ENCODE results near the gene IFT25.

Gene IFT25

GRCh38 chr1:53954128-53954527 is 8.6 kb upstream of the IFT25 start:
- TF ChIP-seq USF1 (IDR thresholded peaks at IDR 0.05) (no peak), EP300 (IDR thresholded peaks at IDR 0.05; ENCODE audit: borderline replicate concordance) (no peak), NFIC (IDR thresholded peaks at IDR 0.05) (no peak), EGR1 (IDR thresholded peaks at IDR 0.05) (no peak), TEAD4 (IDR thresholded peaks at IDR 0.05) (no peak)

- TF ChIP-seq EGR1 (IDR thresholded peaks at IDR 0.05) (no peak), USF1 (IDR thresholded peaks at IDR 0.05) (no peak), TCF12 (IDR thresholded peaks at IDR 0.05; ENCODE audit: low read depth) (no peak), CREB1 (IDR thresholded peaks at IDR 0.05; ENCODE audit: low read depth) (no peak), REST (IDR thresholded peaks at IDR 0.05; ENCODE audit: low read depth) (no peak), MAX (IDR thresholded peaks at IDR 0.05) (no peak), FOXM1 (IDR thresholded peaks at IDR 0.05; ENCODE audit: borderline replicate concordance, low read depth) (no peak)
Observed at GRCh38 chr1:53951697-53952096, 6.2 kb upstream of the IFT25 start.

- TF ChIP-seq RAD21 (IDR thresholded peaks at IDR 0.05; ENCODE audit: low read depth) = peak; percentile 51
- TF ChIP-seq TEAD4 (IDR thresholded peaks at IDR 0.05) = peak; percentile 26; the same call in 1 of the 2 replicates
- TF ChIP-seq TAF1 (IDR thresholded peaks at IDR 0.05; ENCODE audit: low read depth) = no peak
- no peak for TF ChIP-seq EP300 (IDR thresholded peaks at IDR 0.05; ENCODE audit: borderline replicate concordance)
Observed at GRCh38 chr1:53949023-53949990, 3.8 kb upstream of the IFT25 start.

- TF ChIP-seq TEAD4 (IDR thresholded peaks at IDR 0.05) (no peak), CREB1 (IDR thresholded peaks at IDR 0.05; ENCODE audit: low read depth) (no peak), FOXM1 (IDR thresholded peaks at IDR 0.05; ENCODE audit: borderline replicate concordance, low read depth) (no peak), YY1 (IDR thresholded peaks at IDR 0.05; ENCODE audit: low read depth) (no peak), ZBTB7A (IDR thresholded peaks at IDR 0.05; ENCODE audit: low read depth) (no peak), CEBPB (IDR thresholded peaks at IDR 0.05) (no peak), EGR1 (IDR thresholded peaks at IDR 0.05) (no peak), EP300 (IDR thresholded peaks at IDR 0.05; ENCODE audit: borderline replicate concordance) (no peak), USF1 (IDR thresholded peaks at IDR 0.05) (no peak), TCF12 (IDR thresholded peaks at IDR 0.05; ENCODE audit: low read depth) (no peak), MAX (IDR thresholded peaks at IDR 0.05) (no peak), NFIC (IDR thresholded peaks at IDR 0.05) (no peak), RAD21 (IDR thresholded peaks at IDR 0.05; ENCODE audit: low read depth) (no peak), TAF1 (IDR thresholded peaks at IDR 0.05; ENCODE audit: low read depth) (no peak), REST (IDR thresholded peaks at IDR 0.05; ENCODE audit: low read depth) (no peak)
Observed at GRCh38 chr1:53948291-53948690, 2.8 kb upstream of the IFT25 start.

GRCh38 chr1:53947172-53947907 is 1.8 kb upstream of the IFT25 start:
- TF ChIP-seq TCF12 (IDR thresholded peaks at IDR 0.05; ENCODE audit: low read depth) (no peak), YY1 (IDR thresholded peaks at IDR 0.05; ENCODE audit: low read depth) (no peak), TEAD4 (IDR thresholded peaks at IDR 0.05) (no peak), EGR1 (IDR thresholded peaks at IDR 0.05) (no peak), TAF1 (IDR thresholded peaks at IDR 0.05; ENCODE audit: low read depth) (no peak), USF1 (IDR thresholded peaks at IDR 0.05) (no peak), CEBPB (IDR thresholded peaks at IDR 0.05) (no peak), REST (IDR thresholded peaks at IDR 0.05; ENCODE audit: low read depth) (no peak), CREB1 (IDR thresholded peaks at IDR 0.05; ENCODE audit: low read depth) (no peak), RAD21 (IDR thresholded peaks at IDR 0.05; ENCODE audit: low read depth) (no peak)
